Stomach (tissue), 9 donors: ENCODE results near the gene OGFRL1. TPM values are rescaled to one million over a fixed set of nuclear protein-coding genes. Genes with fewer than 3 reads are reported as not detected.
A peak's percentile ranks its signal among the peaks of the same experiment; 100 is the strongest.

Source experiments
- DNase-seq, 2 donors: peaks; one replicate each; pipeline versions ENCODE4 v3.0.0 to v3.0.0-alpha.2; 2013 to 2019
- H3K27ac ChIP-seq, 5 donors: fragments of 200-600 bp in 4 of 5; sonication (generic) in 4 of 5; one replicate each; pipeline ENCODE4 v1.5.1; 2013 to 2019; ENCODE audit warnings: mild to moderate bottlenecking in 1 of 5, moderate library complexity in 1 of 5
- H3K27me3 ChIP-seq, 3 donors: fragments of 200-600 bp; sonication (generic); one replicate each; pipeline ENCODE4 v1.5.1; 2017 to 2019; ENCODE audit warnings: mixed run types in 1 of 3
- H3K36me3 ChIP-seq, 4 donors: fragments of 200-600 bp; sonication (generic); 1 replicate in 3 of 4; 2 replicates in 1 of 4; pipeline ENCODE4 v1.5.1; 2016 to 2019
- H3K4me1 ChIP-seq, 4 donors: fragments of 200-600 bp; sonication (generic); one replicate each; pipeline ENCODE4 v1.5.1; 2016 to 2019
- H3K4me3 ChIP-seq, 4 donors: fragments of 200-600 bp; sonication (generic) in 3 of 4; one replicate each; pipeline ENCODE4 v1.5.1; 2016 to 2019; ENCODE audit warnings: mild to moderate bottlenecking in 1 of 4
- H3K9me3 ChIP-seq, 4 donors: fragments of 200-600 bp; sonication (generic); one replicate each; pipeline ENCODE4 v1.5.1; 2016 to 2019
- CTCF ChIP-seq, 7 experiments: fragments of 450-650 bp in 4 of 7; fragments of 200-600 bp in 3 of 7; sonication (generic) in 3 of 7; IDR thresholded peaks; one replicate each; pipeline ENCODE4 v1.5.1; 2016 to 2019; ENCODE audit warnings: antibody characterized with exemption in 7 of 7, control low read depth in 2 of 7, mild to moderate bottlenecking in 1 of 7
- EP300 ChIP-seq: sonication (generic); formaldehyde crosslinking; IDR thresholded peaks from one replicate; pipeline ENCODE4 v1.6.1; 2017; ENCODE audit warnings: antibody characterized with exemption
- POLR2A ChIP-seq, 4 donors: fragments of 450-650 bp; IDR thresholded peaks; one replicate each; pipeline ENCODE4 v1.6.1; 2016; ENCODE audit warnings: antibody characterized with exemption in 4 of 4, control low read depth in 2 of 4, mild to moderate bottlenecking in 1 of 4, moderate library complexity in 1 of 4
- POLR2AphosphoS5 ChIP-seq, 3 donors: sonication (generic); formaldehyde crosslinking; IDR thresholded peaks; one replicate each; pipeline ENCODE4 v1.6.1; 2016; ENCODE audit warnings: antibody characterized with exemption in 3 of 3
- WGBS, 5 donors: extraction: QIAGEN DNeasy Blood & Tissue Kit in 3 of 5; methylation state at CpG; one replicate each; pipeline versions ENCODE4 v1.1.5 to v1.1.7; 2013 to 2018; 5-methylcytosine and 5-hydroxymethylcytosine counted together
- intact Hi-C: fragments of 100-400 bp; cut with DNase I; formaldehyde crosslinking; loops from one replicate; pipeline ENCODE4 v1.15.1; 2023; ENCODE audit warnings: low total_unique reads
- polyA plus RNA-seq, 3 donors: library from polyadenylated mRNA; stranded (reverse); fragments of 200-250 nt; gene quantifications; one replicate each; pipeline ENCODE4 v1.2.3, GENCODE V29; 2013
- total RNA-seq, 5 donors: library from RNA; depleted of rRNA; stranded (reverse); fragments of >200 nt; gene quantifications; one replicate each; pipeline versions ENCODE4 v1.1.0 to v1.2.3, GENCODE V29; 2014 to 2016
- donor health status: healthy with polysubstance abuse.
- donor health status: Bipolar disorder and iron deficiency.
- donor health status: healthy.

OGFRL1 gene
- total and polyA plus RNA-seq, 8 donors, result 2.6 to 27.0 (median 13.3) TPM

- DNase-seq, result no peak
- intact Hi-C loops, result no loop called here
- 90 to 98% (median 94%) methylated on average over 2 of the region's 2 CpGs for WGBS, 5 donors
Observed at GRCh38 chr6:71246596-71246995, 42.0 kb upstream of the OGFRL1 start.

GRCh38 chr6:71248306-71248765 is 40.3 kb upstream of the OGFRL1 start:
- 50 to 80% (median 73%) methylated on average over 1 of the region's 1 CpG for WGBS, 5 donors
- Histone ChIP-seq H3K27ac (no peak overlapping the region), H3K36me3 (no peaks in the 10 kb centered on the region), H3K4me1 (peaks cover 0 to 11% (median 0%) of the 10 kb centered on the region in 4 donors), H3K27me3 (no peaks in the 10 kb centered on the region), H3K9me3 (peaks cover 0 to 8% (median 2%) of the 10 kb centered on the region in 4 donors), H3K4me3 (no peak overlapping the region)
- TF ChIP-seq POLR2A (IDR thresholded peaks at IDR 0.05) (no peak), POLR2AphosphoS5 (IDR thresholded peaks at IDR 0.05) (no peak), CTCF (IDR thresholded peaks at IDR 0.05) (no peak), EP300 (no peak)
- intact Hi-C loops, result no loop called here
- DNase-seq, result peak in 1 of 2 donors; percentile 40

More at GRCh38 chr6:71246596-71246995, 42.0 kb upstream of the OGFRL1 start:
- Histone ChIP-seq H3K9me3 (peaks cover 0 to 8% (median 2%) of the 10 kb centered on the region in 4 donors), H3K27ac (no peak overlapping the region), H3K4me3 (no peak overlapping the region), H3K36me3 (no peaks in the 10 kb centered on the region), H3K27me3 (no peaks in the 10 kb centered on the region), H3K4me1 (peaks cover 0 to 6% (median 0%) of the 10 kb centered on the region in 4 donors)
- TF ChIP-seq POLR2A (IDR thresholded peaks at IDR 0.05) (no peak), CTCF (IDR thresholded peaks at IDR 0.05) (no peak)

GRCh38 chr6:71248878-71249544 is 39.6 kb upstream of the OGFRL1 start:
- Histone ChIP-seq H3K27me3 (no peaks in the 10 kb centered on the region), H3K36me3 (no peaks in the 10 kb centered on the region), H3K27ac (peak overlapping the region in 1 of 5 donors; percentile 76), H3K4me3 (no peak overlapping the region), H3K9me3 (peaks cover 0 to 8% (median 2%) of the 10 kb centered on the region in 4 donors), H3K4me1 (peaks cover 0 to 15% (median 0%) of the 10 kb centered on the region in 4 donors)
- TF ChIP-seq POLR2AphosphoS5 (IDR thresholded peaks at IDR 0.05) (no peak), CTCF (IDR thresholded peaks at IDR 0.05) (no peak), POLR2A (IDR thresholded peaks at IDR 0.05) (no peak), EP300 (no peak)
- WGBS, 5 donors, result 70 to 80% (median 79%) methylated on average over 2 of the region's 2 CpGs
- no peak for DNase-seq
- intact Hi-C loops, result no loop called here

GRCh38 chr6:71250099-71250602 is 38.5 kb upstream of the OGFRL1 start:
- peak in 1 of 2 donors; percentile 24 for DNase-seq
- TF ChIP-seq EP300, result no peak
- TF ChIP-seq POLR2A (IDR thresholded peaks at IDR 0.05), result no peak
- intact Hi-C loops, result no loop called here
- Histone ChIP-seq H3K27me3 (no peaks in the 10 kb centered on the region), H3K4me1 (peaks cover 0 to 17% (median 0%) of the 10 kb centered on the region in 4 donors), H3K4me3 (no peak overlapping the region), H3K27ac (peak overlapping the region in 4 of 5 donors; percentile 1 to 76 (median 48)), H3K9me3 (peaks cover 0 to 6% (median 2%) of the 10 kb centered on the region in 4 donors), H3K36me3 (no peaks in the 10 kb centered on the region)
- 52 to 66% (median 60%) methylated on average over 3 of the region's 3 CpGs for WGBS, 5 donors

GRCh38 chr6:71252410-71252809 is 36.2 kb upstream of the OGFRL1 start:
- Histone ChIP-seq H3K27me3 (no peaks in the 10 kb centered on the region), H3K4me3 (no peak overlapping the region), H3K36me3 (no peaks in the 10 kb centered on the region), H3K9me3 (no peaks in the 10 kb centered on the region), H3K27ac (no peak overlapping the region), H3K4me1 (peaks cover 0 to 17% (median 0%) of the 10 kb centered on the region in 4 donors)
- no peak for DNase-seq
- intact Hi-C loops, result no loop called here
- TF ChIP-seq EP300, result no peak
